Trophoblast cell (in vitro differentiated cells and primary cell): ENCODE data around the gene UIMC1.
"Not testable (repeated sequence)": the region's sequence is repeated elsewhere in the genome, so short reads cannot be mapped to it uniquely, and the experiment has no call there.

ENCODE experiments used
- DNase-seq, 2 donors: peaks; one replicate each; pipeline ENCODE4 v3.0.0-alpha.2; 2016
- H2AFZ ChIP-seq: 2 replicates; pipeline ENCODE4 v1.6.1; 2013; ENCODE audit warnings: low read length, moderate library complexity, mild to moderate bottlenecking; ENCODE audit not compliant: insufficient read depth, poor library complexity
- H2AK5ac ChIP-seq: 2 replicates; pipeline ENCODE4 v1.6.1; 2013; ENCODE audit warnings: mild to moderate bottlenecking, low read length
- H2BK120ac ChIP-seq: 2 replicates; pipeline ENCODE4 v1.6.1; 2013; ENCODE audit warnings: low read length, mild to moderate bottlenecking, moderate library complexity; ENCODE audit not compliant: insufficient read depth, poor library complexity
- H2BK12ac ChIP-seq: 2 replicates; pipeline ENCODE4 v1.6.1; 2013; ENCODE audit warnings: mild to moderate bottlenecking, low read length, moderate library complexity
- H2BK5ac ChIP-seq: 2 replicates; pipeline ENCODE4 v1.6.1; 2013; ENCODE audit warnings: low read length, low read depth, moderate library complexity, mild to moderate bottlenecking; ENCODE audit not compliant: poor library complexity
- H3K14ac ChIP-seq: 2 replicates; pipeline ENCODE4 v1.6.1; 2013; ENCODE audit warnings: mild to moderate bottlenecking, low read length
- H3K18ac ChIP-seq: 2 replicates; pipeline ENCODE4 v1.6.1; 2013; ENCODE audit warnings: mild to moderate bottlenecking, low read length
- H3K23ac ChIP-seq: 2 replicates; pipeline ENCODE4 v1.6.1; 2013; ENCODE audit warnings: low read length
- H3K27ac ChIP-seq: 2 replicates; pipeline ENCODE4 v1.5.1; 2013; ENCODE audit warnings: low read depth, mild to moderate bottlenecking, inconsistent platforms, low read length, moderate library complexity
- H3K27me3 ChIP-seq: 2 replicates; pipeline ENCODE4 v1.6.1; 2013; ENCODE audit warnings: inconsistent platforms, mild to moderate bottlenecking, low read length, moderate library complexity; ENCODE audit not compliant: insufficient read depth
- H3K36me3 ChIP-seq, 2 experiments: 1 replicate in 1 of 2; 2 replicates in 1 of 2; pipeline ENCODE4 v1.6.1; 2013; ENCODE audit warnings: low read length in 2 of 2, mild to moderate bottlenecking in 2 of 2, moderate library complexity in 1 of 2; ENCODE audit not compliant: insufficient read depth in 2 of 2, control insufficient read depth in 1 of 2
- H3K4ac ChIP-seq: 2 replicates; pipeline ENCODE4 v1.6.1; 2013; ENCODE audit warnings: low read depth, mild to moderate bottlenecking, low read length, moderate library complexity
- H3K4me1 ChIP-seq, 2 experiments: 1 replicate in 1 of 2; 2 replicates in 1 of 2; pipeline ENCODE4 v1.6.1; 2013; ENCODE audit warnings: low read length in 2 of 2, mild to moderate bottlenecking in 2 of 2, moderate library complexity in 1 of 2; ENCODE audit not compliant: insufficient read depth in 2 of 2, control insufficient read depth in 1 of 2
- H3K4me2 ChIP-seq: 2 replicates; pipeline ENCODE4 v1.6.1; 2013; ENCODE audit warnings: inconsistent platforms, mild to moderate bottlenecking, low read length, moderate library complexity
- H3K4me3 ChIP-seq: 2 replicates; pipeline ENCODE4 v1.5.1; 2013; ENCODE audit warnings: mild to moderate bottlenecking, low read depth, low read length, inconsistent platforms
- H3K79me1 ChIP-seq: one replicate; pipeline ENCODE4 v1.6.1; 2013; ENCODE audit warnings: low read length
- H3K79me2 ChIP-seq: 2 replicates; pipeline ENCODE4 v1.6.1; 2013; ENCODE audit warnings: low read length, mild to moderate bottlenecking; ENCODE audit not compliant: control insufficient read depth, insufficient read depth, poor library complexity
- H3K9ac ChIP-seq: 2 replicates; pipeline ENCODE4 v1.6.1; 2013; ENCODE audit warnings: mild to moderate bottlenecking, low read length
- H3K9me3 ChIP-seq: 2 replicates; pipeline ENCODE4 v1.6.1; 2013; ENCODE audit warnings: low read depth, mild to moderate bottlenecking, control low read depth, inconsistent platforms, low read length; ENCODE audit not compliant: insufficient read depth
- H4K12ac ChIP-seq: 2 replicates; pipeline ENCODE4 v1.6.1; 2013; ENCODE audit warnings: low read depth, mild to moderate bottlenecking, low read length, moderate library complexity
- H4K8ac ChIP-seq: 2 replicates; pipeline ENCODE4 v1.6.1; 2013; ENCODE audit warnings: low read depth, mild to moderate bottlenecking, low read length, moderate library complexity
- H4K91ac ChIP-seq: one replicate; pipeline ENCODE4 v1.6.1; 2013; ENCODE audit warnings: low read depth, mild to moderate bottlenecking, low read length, moderate library complexity
- WGBS: extraction: QIAGEN DNeasy Blood & Tissue Kit; methylation state at CpG from one replicate; pipeline ENCODE4 v1.1.7; 2013; ENCODE audit warnings: missing lambda C conversion rate; ENCODE audit not compliant: insufficient read length, insufficient coverage; ENCODE audit errors: extremely low coverage; 5-methylcytosine and 5-hydroxymethylcytosine counted together

Gene UIMC1

GRCh38 chr5:176875014-176875550 lies 131.5 kb downstream of the UIMC1 start:
- no peak overlapping the region for H3K4me3 ChIP-seq
- peaks cover 3% of the 10 kb centered on the region for H3K9me3 ChIP-seq
- H3K27ac ChIP-seq, result no peak overlapping the region
- no peak overlapping the region for H2BK12ac ChIP-seq
- H3K27me3 ChIP-seq, result no peaks in the 10 kb centered on the region
- no peaks in the 10 kb centered on the region for H3K79me1 ChIP-seq
- no peaks in the 10 kb centered on the region for H3K4me1 ChIP-seq
- no CpG with 5 or more reads among the region's 17 CpGs for WGBS
- H4K91ac ChIP-seq, result no peak overlapping the region
- no peak overlapping the region for H3K14ac ChIP-seq
- no peak overlapping the region for H3K4me2 ChIP-seq
- no peak overlapping the region for H2AK5ac ChIP-seq
- H3K9ac ChIP-seq, result no peak overlapping the region
- no peaks in the 10 kb centered on the region for H3K36me3 ChIP-seq
- H3K4ac ChIP-seq, result no peak overlapping the region
- H4K12ac ChIP-seq, result no peak overlapping the region
- H3K18ac ChIP-seq, result no peak overlapping the region
- H2BK5ac ChIP-seq, result no peak overlapping the region
- H3K23ac ChIP-seq, result no peak overlapping the region
- H3K79me2 ChIP-seq, result no peaks in the 10 kb centered on the region
- no peak for DNase-seq
- no peak overlapping the region for H4K8ac ChIP-seq
- H2BK120ac ChIP-seq, result no peak overlapping the region
- H2AFZ ChIP-seq, result no peak overlapping the region

GRCh38 chr5:176874198-176874780 lies 132.3 kb downstream of the UIMC1 start:
- H3K23ac ChIP-seq, result no peak overlapping the region
- peaks cover 2% of the 10 kb centered on the region for H3K9me3 ChIP-seq
- no peak overlapping the region for H3K4me3 ChIP-seq
- no peak overlapping the region for H2AK5ac ChIP-seq
- H3K79me1 ChIP-seq, result no peaks in the 10 kb centered on the region
- H3K4me2 ChIP-seq, result no peak overlapping the region
- no peak overlapping the region for H2BK120ac ChIP-seq
- H3K27me3 ChIP-seq, result no peaks in the 10 kb centered on the region
- no peaks in the 10 kb centered on the region for H3K36me3 ChIP-seq
- H4K12ac ChIP-seq, result no peak overlapping the region
- H3K27ac ChIP-seq, result no peak overlapping the region
- DNase-seq, result no peak
- no peak overlapping the region for H2BK5ac ChIP-seq
- WGBS, result no CpG with 5 or more reads among the region's 20 CpGs
- no peaks in the 10 kb centered on the region for H3K4me1 ChIP-seq
- no peak overlapping the region for H2AFZ ChIP-seq
- no peaks in the 10 kb centered on the region for H3K79me2 ChIP-seq
- H4K91ac ChIP-seq, result no peak overlapping the region
- no peak overlapping the region for H3K14ac ChIP-seq
- no peak overlapping the region for H3K9ac ChIP-seq
- no peak overlapping the region for H2BK12ac ChIP-seq
- H3K18ac ChIP-seq, result no peak overlapping the region
- H3K4ac ChIP-seq, result no peak overlapping the region
- H4K8ac ChIP-seq, result no peak overlapping the region

GRCh38 chr5:176873541-176874172 lies 132.9 kb downstream of the UIMC1 start:
- Histone ChIP-seq H3K79me1 (no peaks in the 10 kb centered on the region), H3K27me3 (no peaks in the 10 kb centered on the region), H2BK120ac (no peak overlapping the region), H3K4ac (no peak overlapping the region), H3K27ac (no peak overlapping the region), H2AFZ (no peak overlapping the region), H3K4me2 (no peak overlapping the region), H2BK5ac (no peak overlapping the region), H3K18ac (no peak overlapping the region), H3K14ac (no peak overlapping the region), H3K4me1 (no peaks in the 10 kb centered on the region), H4K12ac (no peak overlapping the region), H2BK12ac (no peak overlapping the region), H4K8ac (no peak overlapping the region), H3K79me2 (no peaks in the 10 kb centered on the region), H3K23ac (no peak overlapping the region), H2AK5ac (no peak overlapping the region), H4K91ac (no peak overlapping the region), H3K9ac (no peak overlapping the region), H3K9me3 (peaks cover 2% of the 10 kb centered on the region), H3K36me3 (no peaks in the 10 kb centered on the region), H3K4me3 (no peak overlapping the region)
- no CpG with 5 or more reads among the region's 16 CpGs for WGBS
- no peak for DNase-seq

GRCh38 chr5:176873011-176873410 lies 133.6 kb downstream of the UIMC1 start:
- not testable (repeated sequence) for H3K14ac ChIP-seq, H2BK120ac ChIP-seq, H4K91ac ChIP-seq, H4K12ac ChIP-seq, H2AFZ ChIP-seq, H2BK12ac ChIP-seq, H3K36me3 ChIP-seq, H3K18ac ChIP-seq, H3K9ac ChIP-seq, DNase-seq, H3K23ac ChIP-seq, H4K8ac ChIP-seq, H2AK5ac ChIP-seq, H3K4me2 ChIP-seq, H3K27me3 ChIP-seq, H2BK5ac ChIP-seq, H3K79me1 ChIP-seq, H3K4me1 ChIP-seq, H3K79me2 ChIP-seq, H3K27ac ChIP-seq, H3K4me3 ChIP-seq, H3K9me3 ChIP-seq, H3K4ac ChIP-seq
- no CpG with 5 or more reads among the region's 2 CpGs for WGBS
